Urothelium cell line (cell line): ENCODE results near the gene SLC39A11.
"Not testable (repeated sequence)": the region's sequence is repeated elsewhere in the genome, so short reads cannot be mapped to it uniquely, and the experiment has no call there.

Experiments used
- DNase-seq: peaks from one replicate; pipeline ENCODE4 v3.0.0; 2011; ENCODE audit warnings: low spot score, mixed read lengths
- FAIRE-seq: peaks from 2 replicates; lab custom pipeline; 2011; peaks lifted over from hg19 to GRCh38; lab: Jason Lieb, UNC

The SLC39A11 gene

DNA sequence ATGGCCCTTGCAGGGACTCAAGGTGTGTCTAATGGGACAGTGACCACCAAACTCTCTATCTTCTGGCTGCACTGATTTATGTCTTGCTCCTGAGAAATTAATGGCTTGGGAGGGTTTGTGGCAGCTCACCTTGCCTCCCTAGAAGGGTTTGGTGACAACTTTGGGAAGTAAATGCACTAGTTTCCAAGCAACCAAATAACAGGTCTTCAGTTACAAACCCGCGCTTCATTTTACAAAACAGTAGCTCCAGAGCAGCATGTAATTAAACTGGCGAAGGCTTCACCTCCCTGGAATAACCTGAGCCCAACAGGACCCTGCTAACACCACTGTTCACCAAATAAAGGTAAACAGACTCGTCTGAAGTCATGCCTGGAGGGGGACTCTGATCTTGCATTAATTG, 318.3 kb downstream of the SLC39A11 start:
- FAIRE-seq (no peak), DNase-seq (no peak)

GRCh38 chr17:72773225-72773624, 319.3 kb downstream of the SLC39A11 start:
- not testable (repeated sequence) for DNase-seq, FAIRE-seq

- DNase-seq = no peak
- peak; percentile 13 for FAIRE-seq
Observed at GRCh38 chr17:72772331-72772821, 320.1 kb downstream of the SLC39A11 start.

GRCh38 chr17:72771734-72772133, 320.8 kb downstream of the SLC39A11 start:
- DNase-seq (no peak), FAIRE-seq (no peak)

- DNase-seq (no peak), FAIRE-seq (peak; percentile 35)
Observed at GRCh38 chr17:72766761-72767356, 325.6 kb downstream of the SLC39A11 start.

DNA sequence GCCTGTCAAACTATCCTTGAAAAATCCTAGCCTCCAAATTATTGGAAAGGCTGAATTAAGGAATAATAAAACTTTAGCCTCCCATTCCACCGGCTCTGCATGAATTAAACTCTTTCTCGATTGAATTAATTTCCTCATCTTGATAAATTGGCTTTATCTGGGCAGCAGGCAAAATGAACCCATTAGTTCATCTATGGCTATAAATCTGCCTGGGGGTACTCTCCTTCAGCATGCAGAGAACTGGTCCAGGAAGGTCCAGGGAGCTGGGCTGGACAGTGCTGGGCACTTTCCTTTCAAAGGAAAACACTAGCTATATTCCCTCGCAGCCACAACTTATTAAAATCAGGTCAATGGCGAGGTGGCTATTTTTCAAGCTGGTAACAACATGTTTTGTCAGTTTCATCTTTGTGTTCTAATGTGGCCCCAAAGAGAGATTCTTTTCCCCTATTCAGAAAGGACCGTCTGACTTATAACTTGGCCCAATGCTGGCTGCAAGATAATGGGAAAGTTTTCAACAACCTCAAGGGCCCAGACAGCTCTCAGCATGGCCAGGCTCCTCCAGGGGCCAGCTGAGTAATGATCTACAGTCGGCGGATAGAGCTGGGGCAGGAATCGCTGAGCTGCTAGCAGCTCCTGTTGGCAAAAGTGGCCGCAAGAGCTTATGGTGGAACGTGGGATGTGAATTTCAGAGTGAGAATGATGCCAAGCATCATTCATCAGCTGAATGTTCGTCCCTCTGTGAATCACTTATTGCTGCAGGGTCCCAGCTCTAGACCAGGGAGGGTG, 326.9 kb downstream of the SLC39A11 start:
- FAIRE-seq = no peak
- DNase-seq = no peak

GRCh38 chr17:72764632-72765041, 327.9 kb downstream of the SLC39A11 start:
- DNase-seq (no peak), FAIRE-seq (peak; percentile 66)

DNA sequence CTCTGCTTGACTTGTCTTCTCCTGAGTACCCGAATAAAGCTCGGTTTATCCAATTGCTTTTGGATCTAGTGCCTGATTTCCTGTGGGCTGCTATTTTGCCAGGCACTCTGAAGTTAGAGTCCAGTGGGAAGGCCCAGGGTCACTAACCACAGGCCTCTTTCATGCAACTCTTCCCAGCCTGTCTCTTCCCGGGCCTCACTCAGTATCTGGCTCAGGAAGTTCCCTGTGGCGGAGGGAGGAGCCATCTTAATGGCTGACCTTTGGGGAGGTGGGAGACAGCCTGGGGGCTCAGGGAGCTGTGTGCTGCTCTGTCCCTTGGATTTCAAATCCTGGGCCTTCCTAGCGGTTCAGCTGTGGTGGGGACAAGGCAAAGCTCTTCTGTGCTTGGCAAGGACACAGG, 328.5 kb downstream of the SLC39A11 start:
- FAIRE-seq = no peak
- no peak for DNase-seq

- peak; percentile 13 for FAIRE-seq
- not testable (repeated sequence) for DNase-seq
Observed at GRCh38 chr17:72761893-72762575, 330.5 kb downstream of the SLC39A11 start.

DNA sequence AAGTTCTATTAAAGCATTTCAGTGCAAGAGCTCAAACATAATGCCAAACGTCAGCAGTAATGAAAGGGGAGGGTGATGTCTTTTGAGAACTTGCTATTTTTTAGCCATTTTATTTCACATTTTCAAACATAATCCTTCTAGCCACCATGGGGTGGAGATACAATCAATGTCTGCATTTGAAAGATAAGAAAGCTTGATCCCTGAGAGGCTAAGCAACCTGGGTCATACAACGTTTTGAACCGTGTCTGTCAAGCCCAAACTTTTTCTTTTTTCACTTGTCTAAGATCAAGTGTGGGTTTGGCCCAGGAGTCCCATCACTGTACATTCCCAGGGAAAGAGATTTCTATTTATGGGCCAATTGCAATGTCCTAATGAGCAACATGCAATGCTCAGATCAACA, 331.1 kb downstream of the SLC39A11 start:
- DNase-seq = no peak

DNA sequence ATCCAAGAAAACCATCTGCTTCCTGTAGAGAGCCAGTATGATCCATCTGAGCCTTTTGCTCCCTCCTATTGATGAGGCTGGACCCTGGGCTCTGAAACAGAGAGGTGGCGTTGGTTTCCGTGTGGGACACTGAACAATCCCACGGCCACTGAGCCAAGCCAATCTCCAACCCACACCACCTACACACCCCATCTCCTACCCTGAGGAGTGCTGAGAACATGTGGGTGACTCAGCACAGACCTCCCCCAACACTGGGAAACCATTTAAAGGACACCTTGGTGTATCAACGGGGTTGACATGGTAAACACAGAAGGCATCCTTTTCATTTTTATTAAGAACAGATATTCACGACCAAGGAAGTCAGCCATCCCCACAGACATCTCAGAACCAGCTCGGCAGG, 332.1 kb downstream of the SLC39A11 start:
- DNase-seq = no peak

More for the DNA sequence above, 331.1 kb downstream of the SLC39A11 start:
- FAIRE-seq = no peak

DNA sequence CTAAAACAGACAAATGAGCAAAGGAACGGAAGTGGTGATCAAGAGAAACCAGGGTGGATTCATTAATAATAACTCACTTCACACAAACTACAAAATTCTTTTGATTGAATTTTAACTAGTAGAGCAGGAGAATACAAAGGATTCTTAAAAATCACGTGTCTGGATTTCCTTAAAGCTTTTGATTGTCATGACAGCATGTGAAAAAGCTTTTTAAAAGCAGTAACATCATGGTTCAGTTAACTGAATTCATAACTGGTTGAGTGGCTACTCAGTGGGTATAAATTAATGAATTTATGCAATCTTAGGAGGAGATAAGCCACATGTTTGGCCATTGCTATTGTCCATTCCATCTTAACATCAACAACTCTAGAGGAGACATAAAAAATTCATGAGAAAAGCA, 333.2 kb downstream of the SLC39A11 start:
- no peak for FAIRE-seq

More for the DNA sequence above, 332.1 kb downstream of the SLC39A11 start:
- FAIRE-seq = peak; percentile 56

GRCh38 chr17:72756256-72756655, 336.2 kb downstream of the SLC39A11 start:
- FAIRE-seq (peak; percentile 83), DNase-seq (no peak)

More for the DNA sequence above, 333.2 kb downstream of the SLC39A11 start:
- no peak for DNase-seq

- peak; percentile 47 for DNase-seq
- peak; percentile 93 for FAIRE-seq
Observed at GRCh38 chr17:72754513-72754912, 338.0 kb downstream of the SLC39A11 start.

- FAIRE-seq (no peak), DNase-seq (no peak)
Observed at GRCh38 chr17:72751746-72752145, 340.7 kb downstream of the SLC39A11 start.

- peak; percentile 37 for FAIRE-seq
- DNase-seq = no peak
Observed at GRCh38 chr17:72749119-72749572, 343.3 kb downstream of the SLC39A11 start.

DNA sequence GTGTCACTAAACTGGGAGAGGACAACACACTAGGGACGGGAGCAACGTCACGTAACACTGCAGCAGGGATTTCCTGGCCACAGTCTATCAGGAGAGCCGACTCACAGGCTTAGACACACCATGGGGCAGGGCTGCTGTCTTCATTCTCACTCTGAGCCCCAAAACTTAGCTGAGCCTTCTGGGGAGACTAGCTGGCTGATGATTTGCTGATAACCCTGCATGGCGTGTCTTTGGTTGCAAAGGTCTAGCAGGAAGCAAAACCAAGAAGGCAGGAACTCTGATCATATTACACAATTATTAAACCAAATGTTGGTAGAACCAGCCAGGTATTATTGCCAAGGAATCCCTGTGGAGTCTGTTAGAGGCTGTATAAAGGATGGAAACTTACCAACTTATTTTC, 345.0 kb downstream of the SLC39A11 start:
- DNase-seq = no peak
- peak; percentile 42 for FAIRE-seq

DNA sequence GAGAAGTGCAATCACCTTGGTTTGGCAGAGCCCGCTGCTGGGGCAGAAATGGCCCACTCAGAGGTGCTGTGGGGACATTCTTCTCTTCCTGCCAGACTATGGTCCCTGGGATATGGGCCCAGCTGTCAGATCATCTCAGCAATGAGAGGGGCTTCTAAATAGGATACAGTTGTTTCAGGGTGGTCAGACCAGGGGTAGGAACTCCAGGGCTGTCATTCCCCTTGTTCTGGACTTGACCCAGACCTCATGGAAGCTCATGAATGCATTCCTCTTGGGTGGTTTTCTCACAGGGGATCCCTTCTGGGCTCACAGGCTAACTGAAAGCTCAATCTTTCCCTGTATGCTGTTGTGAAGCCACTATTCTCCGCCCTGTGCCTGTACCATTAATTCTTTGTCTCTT, 347.2 kb downstream of the SLC39A11 start:
- DNase-seq = no peak
- no peak for FAIRE-seq

- DNase-seq (no peak), FAIRE-seq (no peak)
Observed at GRCh38 chr17:72743037-72743467, 349.4 kb downstream of the SLC39A11 start.

- DNase-seq (no peak), FAIRE-seq (no peak)
Observed at GRCh38 chr17:72737151-72737690, 355.3 kb downstream of the SLC39A11 start.

DNA sequence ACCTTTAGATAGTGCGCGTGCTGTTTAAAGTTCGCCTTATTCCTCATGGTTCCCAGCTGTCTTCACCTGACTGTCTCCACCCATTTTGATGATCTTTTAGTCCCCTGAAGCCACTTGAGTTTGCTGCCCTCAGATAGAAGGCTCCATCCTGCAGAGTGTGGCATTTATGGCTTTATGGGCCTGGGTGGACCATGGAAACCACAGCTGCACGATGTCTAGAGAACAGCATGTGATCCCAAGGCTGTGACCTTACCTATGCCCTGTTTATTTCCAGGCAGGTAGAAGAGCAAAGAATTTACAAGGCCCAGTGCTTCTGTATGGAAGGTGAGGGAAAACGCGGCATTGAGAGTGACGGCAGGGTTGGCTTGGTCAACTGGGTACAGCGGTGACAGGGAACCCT, 356.9 kb downstream of the SLC39A11 start:
- no peak for DNase-seq
- FAIRE-seq = peak; percentile 69
